ENCODE measurements around the gene CD27. TPM values are rescaled to one million over a fixed set of nuclear protein-coding genes. Genes with fewer than 3 reads are reported as not detected.
"Not testable (repeated sequence)": the region's sequence is repeated elsewhere in the genome, so short reads cannot be mapped to it uniquely, and the experiment has no call there.

The CD27 gene
- total RNA-seq, 1 experiment from 2014 or later, result not detected

DNA sequence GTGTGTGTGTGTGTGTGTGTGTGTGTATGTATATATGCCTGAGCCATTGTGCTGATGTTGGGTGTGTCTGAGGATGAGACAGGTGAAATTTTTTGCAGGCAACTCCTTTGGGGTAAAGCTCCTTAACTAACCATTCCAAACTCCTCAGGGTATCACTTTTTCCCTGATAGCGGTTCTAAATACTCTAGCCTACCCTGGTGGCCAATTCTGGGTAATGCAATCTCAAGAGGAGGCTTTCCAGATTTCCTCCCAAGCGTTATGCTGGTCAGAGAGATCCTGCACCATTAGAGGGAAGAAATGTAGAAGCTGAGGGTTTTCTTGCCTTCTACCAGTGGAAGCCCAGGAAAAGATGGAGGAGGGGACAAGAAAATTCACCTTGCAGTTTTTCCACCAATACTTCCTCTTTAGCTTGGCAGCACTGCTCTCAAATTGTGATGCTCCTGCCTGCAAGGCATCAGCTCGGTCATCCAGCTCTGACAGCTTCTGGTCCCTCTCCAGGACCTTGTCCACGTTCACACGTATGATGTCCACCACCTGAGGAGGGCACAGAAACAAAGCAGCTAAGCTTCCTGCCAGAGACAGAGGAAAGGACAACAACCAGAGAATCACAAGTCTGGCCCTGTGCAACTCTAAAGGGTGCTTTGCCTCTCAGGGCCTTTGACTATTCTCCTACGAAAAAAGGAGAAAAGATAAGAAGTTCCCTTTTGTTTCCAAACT is 20.9 kb downstream of the CD27 start:
- POLR2A ChIA-PET (ENCODE audit: low non-redundant PET), result interaction anchor here (0.5 kb wide), 1 partner anchor 316 kb away, joined by 9 read pairs; no protein-coding TSS in a partner anchor
- BruUV-seq (replicated peaks), result no TSS peak
- H3K4me1 ChIP-seq (ENCODE audit: insufficient read depth, low read length, poor library complexity, severe bottlenecking), result peaks cover 9% of the 10 kb centered on the region
- intact Hi-C loops (cut with micrococcal nuclease; ENCODE audit: unreplicated experiment), result loop anchor here (1.0 kb wide), 1 partner anchor 42 kb away; no protein-coding TSS in a partner anchor
- no peak overlapping the region for H3K27ac ChIP-seq (ENCODE audit: low read depth, low read length, poor library complexity, severe bottlenecking)
- no peak for TF ChIP-seq EZH2 (IDR thresholded peaks at IDR 0.05; ENCODE audit: borderline replicate concordance, low read depth, low read length, poor library complexity, severe bottlenecking)
- TF ChIP-seq, protein P1, sequence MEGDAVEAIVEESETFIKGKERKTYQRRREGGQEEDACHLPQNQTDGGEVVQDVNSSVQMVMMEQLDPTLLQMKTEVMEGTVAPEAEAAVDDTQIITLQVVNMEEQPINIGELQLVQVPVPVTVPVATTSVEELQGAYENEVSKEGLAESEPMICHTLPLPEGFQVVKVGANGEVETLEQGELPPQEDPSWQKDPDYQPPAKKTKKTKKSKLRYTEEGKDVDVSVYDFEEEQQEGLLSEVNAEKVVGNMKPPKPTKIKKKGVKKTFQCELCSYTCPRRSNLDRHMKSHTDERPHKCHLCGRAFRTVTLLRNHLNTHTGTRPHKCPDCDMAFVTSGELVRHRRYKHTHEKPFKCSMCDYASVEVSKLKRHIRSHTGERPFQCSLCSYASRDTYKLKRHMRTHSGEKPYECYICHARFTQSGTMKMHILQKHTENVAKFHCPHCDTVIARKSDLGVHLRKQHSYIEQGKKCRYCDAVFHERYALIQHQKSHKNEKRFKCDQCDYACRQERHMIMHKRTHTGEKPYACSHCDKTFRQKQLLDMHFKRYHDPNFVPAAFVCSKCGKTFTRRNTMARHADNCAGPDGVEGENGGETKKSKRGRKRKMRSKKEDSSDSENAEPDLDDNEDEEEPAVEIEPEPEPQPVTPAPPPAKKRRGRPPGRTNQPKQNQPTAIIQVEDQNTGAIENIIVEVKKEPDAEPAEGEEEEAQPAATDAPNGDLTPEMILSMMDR (conservative IDR thresholded peaks at IDR 0.05; ENCODE audit: low read depth, low read length), result peak; percentile 82
- CTCF ChIA-PET, result interaction anchor here (0.6 to 1.8 kb wide), 10 partner anchors 14 to 270 kb away, joined by 3 to 15 read pairs (median 4); partner anchors contain the start of genes MRPL51 and TAPBPL
- peak; percentile 79 for DNase-seq (ENCODE audit: low spot score)
- H3K27me3 ChIP-seq (replicated peaks; ENCODE audit: insufficient read depth, low read depth, low read length, poor library complexity), result no peaks in the 10 kb centered on the region
- H3K4me3 ChIP-seq (ENCODE audit: low read depth, low read length, poor library complexity, severe bottlenecking), result no peak overlapping the region
- peaks cover 41% of the 10 kb centered on the region for H3K36me3 ChIP-seq (ENCODE audit: insufficient read depth, low read length, poor library complexity, severe bottlenecking)
- no peaks in the 10 kb centered on the region for H3K9me3 ChIP-seq (ENCODE audit: low read depth, low read length, poor library complexity, severe bottlenecking)

DNA sequence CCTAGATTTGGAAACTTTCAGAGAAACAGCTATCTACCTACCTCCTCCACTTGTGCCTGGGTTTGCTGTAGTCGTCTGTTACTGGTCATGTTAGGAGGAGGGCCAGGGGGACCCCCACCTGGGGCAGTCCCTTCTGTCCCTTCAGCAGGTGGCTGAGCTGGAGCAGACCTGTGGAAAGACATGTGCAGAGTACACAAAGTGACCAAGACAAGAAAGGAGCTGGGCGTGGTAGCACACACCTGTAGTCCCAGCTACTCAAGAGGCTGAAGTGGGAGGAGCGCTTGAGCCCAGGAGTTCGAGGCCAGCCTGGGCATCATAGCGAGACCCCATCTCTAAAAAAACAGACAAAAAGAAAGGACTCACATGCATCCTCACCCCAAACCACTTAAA is 21.4 kb downstream of the CD27 start:
- Histone ChIP-seq H3K27ac (ENCODE audit: low read depth, low read length, poor library complexity, severe bottlenecking) (no peak overlapping the region), H3K27me3 (replicated peaks; ENCODE audit: insufficient read depth, low read depth, low read length, poor library complexity) (no peaks in the 10 kb centered on the region), H3K4me1 (ENCODE audit: insufficient read depth, low read length, poor library complexity, severe bottlenecking) (peaks cover 11% of the 10 kb centered on the region), H3K4me3 (ENCODE audit: low read depth, low read length, poor library complexity, severe bottlenecking) (no peak overlapping the region), H3K36me3 (ENCODE audit: insufficient read depth, low read length, poor library complexity, severe bottlenecking) (peaks cover 38% of the 10 kb centered on the region), H3K9me3 (ENCODE audit: low read depth, low read length, poor library complexity, severe bottlenecking) (no peaks in the 10 kb centered on the region)
- ChIA-PET CTCF (interaction anchor here (1.2 to 1.8 kb wide), 3 partner anchors 15 to 42 kb away, joined by 3 to 15 read pairs (median 6); partner anchors contain the start of genes MRPL51 and TAPBPL), POLR2A (ENCODE audit: low non-redundant PET) (no interaction called here)
- intact Hi-C loops (cut with micrococcal nuclease; ENCODE audit: unreplicated experiment), result no loop called here
- no peak for TF ChIP-seq EZH2 (IDR thresholded peaks at IDR 0.05; ENCODE audit: borderline replicate concordance, low read depth, low read length, poor library complexity, severe bottlenecking)
- TF ChIP-seq, protein P1 (conservative IDR thresholded peaks at IDR 0.05; ENCODE audit: low read depth, low read length), result no peak
- no peak for DNase-seq (ENCODE audit: low spot score)
- BruUV-seq (replicated peaks), result no TSS peak

GRCh38 chr12:6466751-6467150 is 22.0 kb downstream of the CD27 start:
- intact Hi-C loops (cut with micrococcal nuclease; ENCODE audit: unreplicated experiment); BruUV-seq (replicated peaks): not testable (repeated sequence)

GRCh38 chr12:6467571-6468282 is 23.0 kb downstream of the CD27 start:
- Histone ChIP-seq H3K4me1 (ENCODE audit: insufficient read depth, low read length, poor library complexity, severe bottlenecking) (peaks cover 14% of the 10 kb centered on the region), H3K36me3 (ENCODE audit: insufficient read depth, low read length, poor library complexity, severe bottlenecking) (peaks cover 30% of the 10 kb centered on the region)
- CTCF ChIA-PET; H3K27ac ChIP-seq (ENCODE audit: low read depth, low read length, poor library complexity, severe bottlenecking); DNase-seq (ENCODE audit: low spot score); POLR2A ChIA-PET (ENCODE audit: low non-redundant PET); intact Hi-C loops (cut with micrococcal nuclease; ENCODE audit: unreplicated experiment); BruUV-seq (replicated peaks); H3K9me3 ChIP-seq (ENCODE audit: low read depth, low read length, poor library complexity, severe bottlenecking); H3K4me3 ChIP-seq (ENCODE audit: low read depth, low read length, poor library complexity, severe bottlenecking); H3K27me3 ChIP-seq (replicated peaks; ENCODE audit: insufficient read depth, low read depth, low read length, poor library complexity): not testable (repeated sequence)

More at GRCh38 chr12:6466751-6467150, 22.0 kb downstream of the CD27 start:
- H3K4me3 ChIP-seq (ENCODE audit: low read depth, low read length, poor library complexity, severe bottlenecking); H3K9me3 ChIP-seq (ENCODE audit: low read depth, low read length, poor library complexity, severe bottlenecking); H3K27ac ChIP-seq (ENCODE audit: low read depth, low read length, poor library complexity, severe bottlenecking); CTCF ChIA-PET; H3K27me3 ChIP-seq (replicated peaks; ENCODE audit: insufficient read depth, low read depth, low read length, poor library complexity); POLR2A ChIA-PET (ENCODE audit: low non-redundant PET); DNase-seq (ENCODE audit: low spot score): not testable (repeated sequence)
- peaks cover 14% of the 10 kb centered on the region for H3K4me1 ChIP-seq (ENCODE audit: insufficient read depth, low read length, poor library complexity, severe bottlenecking)
- peaks cover 38% of the 10 kb centered on the region for H3K36me3 ChIP-seq (ENCODE audit: insufficient read depth, low read length, poor library complexity, severe bottlenecking)
